ENCODE results near the gene TUT4.

The TUT4 gene

DNA sequence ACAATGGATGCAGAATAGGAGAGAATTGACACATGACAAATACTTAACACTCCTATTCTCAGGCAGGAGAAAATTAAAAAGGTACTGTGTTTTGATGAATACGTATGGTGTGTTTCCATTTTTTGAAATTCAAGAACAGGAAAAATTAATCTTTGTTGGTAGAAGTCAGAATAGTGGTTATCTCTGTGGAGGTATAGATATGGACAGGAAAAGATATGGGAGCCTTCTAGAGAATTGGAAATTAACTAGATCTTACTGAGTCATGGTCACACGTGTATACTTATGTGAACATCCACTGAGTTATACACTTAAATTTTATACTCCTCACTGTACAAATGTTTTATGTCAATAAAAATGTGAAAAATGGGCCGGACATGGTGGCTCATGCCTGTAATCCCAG is 9.9 kb upstream of the TUT4 start:
- DNase-seq (ENCODE audit: low read depth in 1 of 2, low spot score in 1 of 2): no peak
- TF ChIP-seq JUND (IDR thresholded peaks at IDR 0.05; ENCODE audit: low read depth): no peak
- in situ Hi-C loops (cut with HindIII; ENCODE audit: low pct_unique_long_range_greater_than_20kb, low sequenced_read_pairs): no loop called here

DNA sequence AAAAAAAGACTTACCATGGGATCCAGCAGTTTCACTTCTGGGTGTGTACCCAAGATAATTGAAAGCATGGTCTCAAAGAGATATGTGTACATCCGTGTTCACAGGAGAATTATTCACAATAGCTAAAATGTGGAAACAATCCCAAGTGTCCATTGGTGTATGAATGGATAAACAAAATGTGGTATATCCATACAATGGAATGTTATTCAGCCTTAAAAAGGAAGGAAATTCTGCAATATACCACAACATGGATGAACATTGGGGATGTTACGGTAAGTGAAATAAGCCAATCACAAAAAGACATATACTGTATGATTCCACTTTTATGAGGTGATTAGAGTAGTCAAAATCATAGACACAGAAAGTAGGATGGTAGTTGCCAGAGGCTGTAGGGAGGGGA is 7.0 kb upstream of the TUT4 start:
- in situ Hi-C loops (cut with HindIII; ENCODE audit: low pct_unique_long_range_greater_than_20kb, low sequenced_read_pairs): no loop called here
- no peak for DNase-seq (ENCODE audit: low read depth in 1 of 2, low spot score in 1 of 2)
- TF ChIP-seq JUND (IDR thresholded peaks at IDR 0.05; ENCODE audit: low read depth): no peak

DNA sequence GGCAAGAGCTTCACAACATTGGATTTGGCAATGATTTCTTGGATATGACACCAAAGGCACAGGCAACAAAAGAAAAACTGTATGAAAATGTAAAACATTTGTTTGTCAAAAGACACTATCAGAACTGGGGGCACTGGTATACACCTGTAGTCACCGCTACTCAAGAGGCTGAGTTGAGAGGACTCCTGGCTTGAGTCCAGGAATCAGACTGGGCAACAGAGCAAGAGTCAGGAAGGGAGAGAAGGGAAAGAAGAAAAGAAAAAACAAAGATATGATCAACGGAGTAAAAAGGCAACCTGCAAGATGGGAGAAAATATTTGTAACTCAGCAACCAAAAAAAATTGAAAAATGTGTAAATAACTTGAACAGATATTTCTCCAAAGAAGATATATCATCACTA is 6.0 kb upstream of the TUT4 start:
- DNase-seq (ENCODE audit: low read depth in 1 of 2, low spot score in 1 of 2): no peak
- in situ Hi-C loops (cut with HindIII; ENCODE audit: low pct_unique_long_range_greater_than_20kb, low sequenced_read_pairs): no loop called here
- no peak for TF ChIP-seq JUND (IDR thresholded peaks at IDR 0.05; ENCODE audit: low read depth)

DNA sequence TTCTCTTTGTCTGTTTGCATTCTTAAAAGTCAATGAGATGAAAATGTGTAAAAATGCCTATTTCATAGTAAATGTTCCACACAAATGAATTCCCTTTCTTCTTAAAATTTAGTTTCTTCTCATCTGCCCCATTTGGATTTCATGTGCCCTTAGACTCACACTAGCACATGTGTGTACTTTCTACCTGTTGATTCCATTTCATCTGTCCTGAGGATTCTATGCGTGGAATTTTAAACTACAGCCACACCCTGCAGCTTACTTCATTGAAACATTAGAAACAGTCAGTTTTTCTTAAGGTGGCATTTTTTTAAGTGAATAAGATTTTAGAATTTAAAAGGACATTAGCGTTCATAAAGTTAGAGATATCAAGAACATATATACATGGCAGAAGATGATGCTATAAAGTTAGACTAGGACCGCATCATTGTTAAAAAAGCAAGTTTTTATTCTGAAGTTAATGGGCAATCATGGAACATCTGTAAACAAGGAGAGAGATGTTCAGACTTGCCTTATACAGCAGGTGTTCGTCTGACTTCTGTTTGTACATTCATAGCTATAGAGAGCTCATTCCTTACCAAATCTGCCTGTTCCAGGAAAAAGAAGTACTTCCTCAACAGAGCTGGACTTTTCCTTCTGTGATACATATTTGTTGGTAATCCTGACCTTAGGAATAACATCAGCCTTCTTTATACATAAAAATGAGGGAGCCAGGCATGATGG is 3.9 kb upstream of the TUT4 start:
- no peak for TF ChIP-seq JUND (IDR thresholded peaks at IDR 0.05; ENCODE audit: low read depth)
- DNase-seq (ENCODE audit: low read depth in 1 of 2, low spot score in 1 of 2): no peak
- in situ Hi-C loops (cut with HindIII; ENCODE audit: low pct_unique_long_range_greater_than_20kb, low sequenced_read_pairs): no loop called here

DNA sequence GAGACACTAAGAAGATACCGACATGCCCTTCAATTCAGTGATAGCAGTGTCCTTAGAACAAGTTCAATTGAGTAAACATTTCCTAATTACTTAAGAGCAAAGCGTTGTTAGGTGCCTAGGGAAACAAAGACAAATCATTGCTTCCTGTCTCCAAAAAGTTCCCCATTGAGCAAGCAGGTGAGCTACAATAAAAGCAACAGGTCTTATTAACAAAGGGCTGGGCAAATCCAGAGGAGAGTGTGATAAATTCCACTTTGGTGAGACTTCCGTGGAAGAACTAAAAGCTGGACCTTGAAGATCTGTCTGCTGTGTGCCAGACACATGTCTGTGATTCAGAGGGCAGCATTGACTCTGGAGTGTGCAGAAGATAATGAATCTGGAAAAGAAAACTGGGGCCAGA is 1.9 kb upstream of the TUT4 start:
- no peak for DNase-seq (ENCODE audit: low read depth in 1 of 2, low spot score in 1 of 2)
- in situ Hi-C loops (cut with HindIII; ENCODE audit: low pct_unique_long_range_greater_than_20kb, low sequenced_read_pairs): no loop called here
- TF ChIP-seq JUND (IDR thresholded peaks at IDR 0.05; ENCODE audit: low read depth): no peak

DNA sequence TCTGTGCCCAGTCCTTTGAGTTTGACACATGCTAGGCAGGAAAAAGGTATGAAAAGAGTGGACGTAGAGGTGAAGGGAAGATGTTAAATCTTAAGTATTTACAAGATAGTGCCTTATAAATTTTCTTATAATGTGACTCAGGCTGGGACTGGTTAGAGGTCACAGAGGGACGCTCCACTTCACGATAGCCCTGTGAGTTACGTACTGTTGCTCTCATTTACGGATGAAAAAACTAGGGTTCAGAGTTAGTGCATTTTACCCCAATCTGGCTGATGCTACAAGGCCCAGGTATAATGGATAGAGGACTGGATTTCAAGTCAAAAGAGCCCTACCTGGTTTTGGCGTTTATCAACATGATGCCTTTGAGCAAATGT is 1.4 kb upstream of the TUT4 start:
- in situ Hi-C loops (cut with HindIII; ENCODE audit: low pct_unique_long_range_greater_than_20kb, low sequenced_read_pairs): no loop called here
- DNase-seq (ENCODE audit: low read depth in 1 of 2, low spot score in 1 of 2): no peak
- no peak for TF ChIP-seq JUND (IDR thresholded peaks at IDR 0.05; ENCODE audit: low read depth)

DNA sequence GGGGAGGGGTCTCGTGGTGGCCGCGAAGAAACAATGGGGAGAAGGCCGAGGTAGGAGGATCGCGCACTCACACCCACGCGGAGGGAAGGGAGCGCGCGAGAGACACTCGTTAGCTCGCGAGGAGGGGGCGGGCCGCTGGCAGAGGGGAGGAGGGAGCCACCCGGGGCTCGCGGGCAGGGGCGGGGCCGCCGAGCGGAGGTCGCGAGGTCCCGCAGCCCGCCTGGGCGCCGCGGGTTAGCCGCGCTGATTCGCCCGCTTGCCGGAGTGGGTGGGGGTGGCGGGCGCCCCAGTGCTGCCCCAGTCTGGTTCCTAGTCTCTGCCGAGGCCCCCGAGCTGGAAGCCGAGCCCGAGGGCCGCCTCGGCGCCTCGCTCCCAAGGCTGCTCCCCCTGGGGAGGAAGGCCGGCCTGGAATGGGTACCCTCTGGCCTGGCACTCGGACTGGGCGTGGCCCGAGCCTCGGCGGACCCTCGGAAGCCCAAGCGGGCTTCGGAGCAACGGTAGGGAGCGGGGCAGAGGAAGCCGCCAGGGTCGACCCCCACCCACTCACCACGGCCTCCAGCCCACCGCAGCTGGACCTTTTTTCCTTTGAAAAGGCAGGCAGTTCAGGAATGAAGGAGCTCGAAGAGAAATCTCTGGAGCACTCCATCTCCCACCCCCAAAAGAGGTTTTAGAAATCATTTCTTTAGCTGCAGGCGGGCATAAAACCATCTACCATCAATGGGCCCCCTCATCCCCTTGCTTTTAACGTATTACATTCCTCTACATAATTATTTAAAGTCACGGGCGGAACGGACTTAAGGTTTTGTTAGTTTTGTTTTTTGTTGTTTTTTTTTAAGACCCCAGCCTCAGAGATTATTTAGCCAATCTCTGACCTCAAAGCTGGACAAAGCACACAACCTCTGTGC is 722 bp upstream of the TUT4 start:
- peak; percentile 44 to 87 for DNase-seq (ENCODE audit: low read depth in 1 of 2, low spot score in 1 of 2)
- TF ChIP-seq JUND (IDR thresholded peaks at IDR 0.05; ENCODE audit: low read depth): no peak
- in situ Hi-C loops (cut with HindIII; ENCODE audit: low pct_unique_long_range_greater_than_20kb, low sequenced_read_pairs): no loop called here

DNA sequence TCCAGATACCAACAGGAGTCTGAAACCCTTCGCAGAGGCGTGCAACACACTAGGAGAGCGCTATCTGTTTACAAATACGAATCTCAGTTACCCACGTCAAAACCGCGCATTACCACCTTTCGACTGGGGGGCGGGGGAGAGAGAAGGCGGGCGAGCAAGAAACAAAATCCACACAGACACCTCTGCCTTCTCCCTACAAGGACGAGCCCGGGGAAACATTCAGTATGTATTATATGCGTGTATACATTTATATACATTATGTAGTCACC is 722 bp downstream of the TUT4 start:
- in situ Hi-C loops (cut with HindIII; ENCODE audit: low pct_unique_long_range_greater_than_20kb, low sequenced_read_pairs): no loop called here
- peak in 1 of 2 experiments; percentile 18 for DNase-seq (ENCODE audit: low read depth in 1 of 2, low spot score in 1 of 2)
- TF ChIP-seq JUND (IDR thresholded peaks at IDR 0.05; ENCODE audit: low read depth): no peak

DNA sequence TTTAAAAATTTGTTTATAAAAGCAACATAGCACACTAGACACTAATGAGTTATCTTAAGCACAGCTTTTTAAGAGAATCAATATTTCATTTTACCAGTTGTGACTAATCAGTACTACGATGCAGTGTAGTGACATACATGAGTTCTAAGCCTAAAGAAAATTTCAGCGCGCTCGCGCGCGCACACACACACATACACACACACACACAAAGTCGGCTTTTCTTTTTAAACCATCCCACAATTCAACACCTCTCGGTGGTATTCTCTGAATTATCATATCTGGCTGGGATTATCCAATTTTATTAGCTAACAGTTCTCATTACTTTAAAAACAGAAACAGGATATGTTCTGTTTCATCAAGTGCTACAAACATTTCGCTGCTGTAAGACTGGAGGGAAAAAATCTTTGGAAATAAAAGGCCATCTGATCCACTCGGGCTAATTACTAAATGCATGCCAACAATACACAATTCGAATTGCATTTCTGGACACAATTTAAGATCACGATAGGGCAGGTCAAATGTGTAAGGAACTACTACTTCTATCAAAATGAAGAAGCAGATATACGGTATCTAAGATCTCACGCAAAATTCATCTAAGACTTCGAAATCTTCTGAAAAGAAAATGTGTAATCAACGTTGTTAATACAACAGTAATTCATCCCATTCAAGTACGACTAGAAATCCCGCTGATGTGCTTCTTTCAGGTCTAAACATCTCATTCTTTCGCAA is 1.2 kb downstream of the TUT4 start:
- no peak for TF ChIP-seq JUND (IDR thresholded peaks at IDR 0.05; ENCODE audit: low read depth)
- in situ Hi-C loops (cut with HindIII; ENCODE audit: low pct_unique_long_range_greater_than_20kb, low sequenced_read_pairs): no loop called here
- no peak for DNase-seq (ENCODE audit: low read depth in 1 of 2, low spot score in 1 of 2)

DNA sequence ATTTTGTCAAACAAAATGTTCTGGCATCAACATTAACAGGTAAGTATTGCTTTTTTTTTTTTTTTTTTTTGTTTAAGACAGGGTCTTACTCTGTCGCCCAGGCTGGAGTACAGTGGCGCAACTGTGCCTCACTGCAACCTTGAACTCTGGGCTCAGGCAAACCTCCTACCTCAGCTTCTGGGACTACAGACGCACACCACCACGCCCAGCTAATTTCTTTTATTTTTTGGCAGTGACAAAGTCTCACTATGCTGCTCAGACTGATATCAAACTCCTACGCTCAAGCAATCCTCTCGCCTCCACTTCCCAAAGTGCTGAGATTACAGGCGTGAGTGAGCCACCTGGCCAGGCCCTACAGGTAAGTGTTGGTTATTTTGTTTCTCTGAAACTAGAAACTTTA is 2.4 kb downstream of the TUT4 start:
- in situ Hi-C loops (cut with HindIII; ENCODE audit: low pct_unique_long_range_greater_than_20kb, low sequenced_read_pairs): no loop called here
- no peak for TF ChIP-seq JUND (IDR thresholded peaks at IDR 0.05; ENCODE audit: low read depth)

DNA sequence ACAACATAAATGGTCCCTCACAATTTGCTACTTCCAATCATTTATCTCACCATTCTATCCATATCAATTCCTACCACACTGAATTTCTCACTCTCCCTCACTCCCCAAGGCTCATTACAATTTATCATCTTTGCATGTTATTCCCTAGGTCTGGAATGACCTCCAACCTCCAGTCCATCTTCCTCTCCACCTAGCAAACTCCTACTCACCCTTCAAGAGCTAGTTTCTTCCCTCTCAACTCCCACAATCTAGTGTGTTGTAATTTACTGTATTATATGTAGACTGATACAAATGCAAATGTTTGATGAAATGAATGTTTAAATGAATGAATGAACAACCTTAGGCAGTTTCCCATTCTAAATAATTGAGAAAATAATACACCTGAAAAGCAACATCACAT is 3.6 kb downstream of the TUT4 start:
- DNase-seq (ENCODE audit: low read depth in 1 of 2, low spot score in 1 of 2): no peak
- TF ChIP-seq JUND (IDR thresholded peaks at IDR 0.05; ENCODE audit: low read depth): no peak
- in situ Hi-C loops (cut with HindIII; ENCODE audit: low pct_unique_long_range_greater_than_20kb, low sequenced_read_pairs): no loop called here

More for the DNA sequence above, 2.4 kb downstream of the TUT4 start:
- DNase-seq (ENCODE audit: low read depth in 1 of 2, low spot score in 1 of 2): no peak

DNA sequence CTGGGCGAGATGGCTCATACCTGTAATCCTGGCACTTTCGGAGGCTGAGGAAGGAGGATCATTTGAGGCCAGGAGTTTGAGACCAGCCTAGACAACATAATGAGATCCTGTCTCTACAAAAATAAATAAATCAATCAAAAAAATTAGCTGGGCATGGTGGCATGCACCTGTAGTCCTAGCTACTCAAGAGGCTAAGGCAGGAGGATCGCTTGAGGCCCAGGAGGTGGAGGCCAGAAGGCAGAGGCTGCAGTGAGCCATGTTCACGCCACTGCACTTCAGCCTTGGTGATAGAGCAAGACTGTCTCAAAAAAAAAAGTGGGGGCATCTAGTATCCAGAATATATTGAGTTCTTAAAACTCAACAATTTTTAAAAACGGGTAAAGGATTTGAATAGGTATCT is 6.0 kb downstream of the TUT4 start:
- TF ChIP-seq JUND (IDR thresholded peaks at IDR 0.05; ENCODE audit: low read depth): no peak
- in situ Hi-C loops (cut with HindIII; ENCODE audit: low pct_unique_long_range_greater_than_20kb, low sequenced_read_pairs): no loop called here
- no peak for DNase-seq (ENCODE audit: low read depth in 1 of 2, low spot score in 1 of 2)

Measured in T47D (cell line).